ENCODE results near the gene PEX19. TPM values are rescaled to one million over a fixed set of nuclear protein-coding genes. Genes with fewer than 3 reads are reported as not detected.

Gene PEX19
- total RNA-seq, 1 donor from 2014 or later: 74.6 TPM

- no peak overlapping the region for H3K4me3 ChIP-seq
- H3K4me1 ChIP-seq: no peaks in the 10 kb centered on the region
- no peak overlapping the region for H3K27ac Mint-ChIP-seq
- no peaks in the 10 kb centered on the region for H3K36me3 ChIP-seq
- H3F3A ChIP-seq (ENCODE audit: low read depth): peaks cover 6% of the 10 kb centered on the region
- no peaks in the 10 kb centered on the region for H3K4me1 Mint-ChIP-seq
- peaks cover 21% of the 10 kb centered on the region for H3K36me3 Mint-ChIP-seq
- H3K79me2 ChIP-seq (ENCODE audit: low read depth): no peaks in the 10 kb centered on the region
- H3K4me2 ChIP-seq: no peak overlapping the region
- no peaks in the 10 kb centered on the region for H4K20me1 ChIP-seq (ENCODE audit: low read depth)
- H3K27ac ChIP-seq: no peak overlapping the region
- H3K9me3 Mint-ChIP-seq: no peaks in the 10 kb centered on the region
- H3K4me3 Mint-ChIP-seq: no peak overlapping the region
- H3K27me3 ChIP-seq: no peaks in the 10 kb centered on the region
- TF ChIP-seq EZH2 (IDR thresholded peaks at IDR 0.05) (no peak), CTCF (IDR thresholded peaks at IDR 0.05) (no peak), EZH2phosphoT487 (IDR thresholded peaks at IDR 0.05) (no peak)
- no peak overlapping the region for H2AFZ ChIP-seq (replicated peaks)
- H3K9me3 ChIP-seq (ENCODE audit: low read depth): no peaks in the 10 kb centered on the region
- DNase-seq (ENCODE audit: low spot score): no peak
- no peak overlapping the region for H3K9ac ChIP-seq
- no peaks in the 10 kb centered on the region for H3K27me3 Mint-ChIP-seq (ENCODE audit: insufficient read depth, low read depth)
Observed at GRCh38 chr1:160277330-160277729, 7.6 kb downstream of the PEX19 start.

- H3K36me3 ChIP-seq: no peaks in the 10 kb centered on the region
- H3K4me2 ChIP-seq: no peak overlapping the region
- no peak overlapping the region for H3K27ac Mint-ChIP-seq
- no peak for DNase-seq (ENCODE audit: low spot score)
- no peak overlapping the region for H3K9ac ChIP-seq
- no peaks in the 10 kb centered on the region for H3K4me1 ChIP-seq
- H3K27me3 Mint-ChIP-seq (ENCODE audit: insufficient read depth, low read depth): peaks cover 2% of the 10 kb centered on the region
- no peaks in the 10 kb centered on the region for H3K79me2 ChIP-seq (ENCODE audit: low read depth)
- peaks cover 17% of the 10 kb centered on the region for H3K27me3 ChIP-seq
- no peaks in the 10 kb centered on the region for H3K9me3 Mint-ChIP-seq
- no peaks in the 10 kb centered on the region for H4K20me1 ChIP-seq (ENCODE audit: low read depth)
- H3F3A ChIP-seq (ENCODE audit: low read depth): peaks cover 3% of the 10 kb centered on the region
- no peaks in the 10 kb centered on the region for H3K9me3 ChIP-seq (ENCODE audit: low read depth)
- no peak overlapping the region for H3K4me3 Mint-ChIP-seq
- no peak for TF ChIP-seq CTCF (IDR thresholded peaks at IDR 0.05)
- no peak for TF ChIP-seq EZH2 (IDR thresholded peaks at IDR 0.05)
- no peak for TF ChIP-seq EZH2phosphoT487 (IDR thresholded peaks at IDR 0.05)
- no peak overlapping the region for H3K4me3 ChIP-seq
- H3K36me3 Mint-ChIP-seq: no peaks in the 10 kb centered on the region
- no peaks in the 10 kb centered on the region for H3K4me1 Mint-ChIP-seq
- no peak overlapping the region for H3K27ac ChIP-seq
- no peak overlapping the region for H2AFZ ChIP-seq (replicated peaks)
Observed at GRCh38 chr1:160271025-160271424, 13.9 kb downstream of the PEX19 start.

- no peaks in the 10 kb centered on the region for H3K9me3 ChIP-seq (ENCODE audit: low read depth)
- peaks cover 31% of the 10 kb centered on the region for H3K27me3 ChIP-seq
- Mint-ChIP-seq H3K27me3 (ENCODE audit: insufficient read depth, low read depth) (peaks cover 2% of the 10 kb centered on the region), H3K9me3 (no peaks in the 10 kb centered on the region), H3K4me3 (no peak overlapping the region), H3K36me3 (no peaks in the 10 kb centered on the region), H3K4me1 (no peaks in the 10 kb centered on the region), H3K27ac (no peak overlapping the region)
- H3K9ac ChIP-seq: no peak overlapping the region
- H3K4me1 ChIP-seq: peaks cover 3% of the 10 kb centered on the region
- TF ChIP-seq EZH2phosphoT487 (IDR thresholded peaks at IDR 0.05) (no peak), EZH2 (IDR thresholded peaks at IDR 0.05) (no peak)
- no peaks in the 10 kb centered on the region for H4K20me1 ChIP-seq (ENCODE audit: low read depth)
- H3K79me2 ChIP-seq (ENCODE audit: low read depth): no peaks in the 10 kb centered on the region
- no peaks in the 10 kb centered on the region for H3F3A ChIP-seq (ENCODE audit: low read depth)
- no peak overlapping the region for H3K4me2 ChIP-seq
- no peak overlapping the region for H2AFZ ChIP-seq (replicated peaks)
- no peak overlapping the region for H3K27ac ChIP-seq
- H3K4me3 ChIP-seq: no peak overlapping the region
- DNase-seq (ENCODE audit: low spot score): no peak
- no peaks in the 10 kb centered on the region for H3K36me3 ChIP-seq
Observed at GRCh38 chr1:160267284-160267991, 17.5 kb downstream of the PEX19 start.

- no peak overlapping the region for H2AFZ ChIP-seq (replicated peaks)
- H3K36me3 ChIP-seq: no peaks in the 10 kb centered on the region
- no peaks in the 10 kb centered on the region for H4K20me1 ChIP-seq (ENCODE audit: low read depth)
- no peak overlapping the region for H3K4me2 ChIP-seq
- peaks cover 22% of the 10 kb centered on the region for H3K79me2 ChIP-seq (ENCODE audit: low read depth)
- no peaks in the 10 kb centered on the region for H3K9me3 Mint-ChIP-seq
- H3K27me3 Mint-ChIP-seq (ENCODE audit: insufficient read depth, low read depth): peaks cover 5% of the 10 kb centered on the region
- H3K4me1 ChIP-seq: peaks cover 18% of the 10 kb centered on the region
- H3K4me3 Mint-ChIP-seq: no peak overlapping the region
- peaks cover 28% of the 10 kb centered on the region for H3K27me3 ChIP-seq
- peaks cover 7% of the 10 kb centered on the region for H3F3A ChIP-seq (ENCODE audit: low read depth)
- no peak for DNase-seq (ENCODE audit: low spot score)
- no peak overlapping the region for H3K27ac ChIP-seq
- TF ChIP-seq EZH2 (IDR thresholded peaks at IDR 0.05): no peak
- TF ChIP-seq CTCF (IDR thresholded peaks at IDR 0.05): no peak
- TF ChIP-seq EZH2phosphoT487 (IDR thresholded peaks at IDR 0.05): no peak
- no peak overlapping the region for H3K4me3 ChIP-seq
- no peak overlapping the region for H3K27ac Mint-ChIP-seq
- no peaks in the 10 kb centered on the region for H3K36me3 Mint-ChIP-seq
- H3K9me3 ChIP-seq (ENCODE audit: low read depth): no peaks in the 10 kb centered on the region
- H3K9ac ChIP-seq: no peak overlapping the region
- peaks cover 15% of the 10 kb centered on the region for H3K4me1 Mint-ChIP-seq
Observed at GRCh38 chr1:160264795-160265307, 20.1 kb downstream of the PEX19 start.

Measured in neural progenitor cell (in vitro differentiated cells).